ENCODE data around the gene ITPK1.

Gene ITPK1

DNA sequence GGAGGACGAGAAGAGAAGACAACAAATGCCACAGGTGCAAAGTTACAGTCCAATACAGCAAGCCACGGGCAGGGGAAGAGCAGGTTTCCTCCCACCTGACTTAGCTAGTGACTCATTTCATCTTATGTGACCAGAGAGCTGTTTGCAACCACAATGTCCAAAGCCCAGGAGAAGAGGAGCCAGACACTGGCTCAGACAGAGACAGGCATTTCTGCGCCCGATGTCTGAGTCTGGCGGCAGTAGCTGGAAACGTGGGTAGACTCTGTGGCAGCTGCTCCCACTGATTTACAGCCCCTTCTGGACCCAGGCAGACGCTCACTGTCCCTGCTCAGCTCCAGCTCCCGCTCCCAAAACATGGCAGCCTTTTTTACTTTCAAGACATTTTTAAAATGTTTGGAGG is 132.8 kb downstream of the ITPK1 start:
- DNase-seq (ENCODE audit: low spot score), result no peak
- TF ChIP-seq, protein P1, sequence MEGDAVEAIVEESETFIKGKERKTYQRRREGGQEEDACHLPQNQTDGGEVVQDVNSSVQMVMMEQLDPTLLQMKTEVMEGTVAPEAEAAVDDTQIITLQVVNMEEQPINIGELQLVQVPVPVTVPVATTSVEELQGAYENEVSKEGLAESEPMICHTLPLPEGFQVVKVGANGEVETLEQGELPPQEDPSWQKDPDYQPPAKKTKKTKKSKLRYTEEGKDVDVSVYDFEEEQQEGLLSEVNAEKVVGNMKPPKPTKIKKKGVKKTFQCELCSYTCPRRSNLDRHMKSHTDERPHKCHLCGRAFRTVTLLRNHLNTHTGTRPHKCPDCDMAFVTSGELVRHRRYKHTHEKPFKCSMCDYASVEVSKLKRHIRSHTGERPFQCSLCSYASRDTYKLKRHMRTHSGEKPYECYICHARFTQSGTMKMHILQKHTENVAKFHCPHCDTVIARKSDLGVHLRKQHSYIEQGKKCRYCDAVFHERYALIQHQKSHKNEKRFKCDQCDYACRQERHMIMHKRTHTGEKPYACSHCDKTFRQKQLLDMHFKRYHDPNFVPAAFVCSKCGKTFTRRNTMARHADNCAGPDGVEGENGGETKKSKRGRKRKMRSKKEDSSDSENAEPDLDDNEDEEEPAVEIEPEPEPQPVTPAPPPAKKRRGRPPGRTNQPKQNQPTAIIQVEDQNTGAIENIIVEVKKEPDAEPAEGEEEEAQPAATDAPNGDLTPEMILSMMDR (IDR thresholded peaks at IDR 0.05; ENCODE audit: extremely low read depth, missing control alignments), result no peak

DNA sequence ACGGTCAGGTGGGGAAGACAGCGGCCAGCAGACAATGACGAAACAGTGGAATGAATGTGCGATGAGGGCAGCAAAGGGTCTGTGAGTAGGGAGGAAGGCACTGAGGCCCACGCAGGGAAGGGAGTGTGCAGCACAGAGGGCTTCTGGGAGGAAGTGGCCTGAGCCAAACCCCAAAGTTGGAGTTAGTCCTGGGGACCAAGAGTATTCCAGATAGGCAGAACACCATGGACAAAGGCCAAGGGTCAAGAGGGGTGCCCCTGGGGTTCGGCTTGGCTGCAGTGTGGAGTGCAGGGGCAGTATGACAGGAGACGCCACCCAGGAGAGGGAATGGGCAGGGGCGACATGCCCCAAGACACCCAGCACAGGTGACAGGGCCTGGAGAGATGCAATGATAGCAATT is 134.0 kb downstream of the ITPK1 start:
- DNase-seq (ENCODE audit: low spot score), result no peak
- TF ChIP-seq, protein P1 (IDR thresholded peaks at IDR 0.05; ENCODE audit: extremely low read depth, missing control alignments), result no peak

DNA sequence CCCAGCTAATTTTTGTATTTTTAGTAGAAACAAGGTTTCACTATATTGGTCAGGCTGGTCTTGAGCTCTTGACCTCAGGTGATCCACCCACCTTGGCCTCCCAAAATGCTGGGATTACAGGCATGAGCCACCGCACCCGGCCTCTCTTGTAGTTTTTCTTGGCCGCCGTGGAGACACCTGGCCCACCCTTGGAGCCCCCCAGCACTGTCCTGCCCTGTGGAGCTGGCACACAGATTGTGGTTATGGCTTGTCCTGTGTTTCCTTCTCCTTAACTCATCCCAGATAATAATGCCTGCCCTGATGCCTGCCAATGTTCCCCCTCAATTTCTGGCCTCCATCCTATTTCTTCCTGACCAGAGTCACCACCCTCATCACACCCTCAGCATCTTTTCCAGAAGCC is 134.9 kb downstream of the ITPK1 start:
- no peak for DNase-seq (ENCODE audit: low spot score)
- TF ChIP-seq, protein P1 (IDR thresholded peaks at IDR 0.05; ENCODE audit: extremely low read depth, missing control alignments), result no peak

- TF ChIP-seq, protein P1 (IDR thresholded peaks at IDR 0.05; ENCODE audit: extremely low read depth, missing control alignments), result no peak
- no peak for DNase-seq (ENCODE audit: low spot score)
Observed at GRCh38 chr14:92978229-92979021, 137.3 kb downstream of the ITPK1 start.

- no peak for DNase-seq (ENCODE audit: low spot score)
- TF ChIP-seq, protein P1 (IDR thresholded peaks at IDR 0.05; ENCODE audit: extremely low read depth, missing control alignments), result no peak
Observed at GRCh38 chr14:92976268-92976667, 139.5 kb downstream of the ITPK1 start.

DNA sequence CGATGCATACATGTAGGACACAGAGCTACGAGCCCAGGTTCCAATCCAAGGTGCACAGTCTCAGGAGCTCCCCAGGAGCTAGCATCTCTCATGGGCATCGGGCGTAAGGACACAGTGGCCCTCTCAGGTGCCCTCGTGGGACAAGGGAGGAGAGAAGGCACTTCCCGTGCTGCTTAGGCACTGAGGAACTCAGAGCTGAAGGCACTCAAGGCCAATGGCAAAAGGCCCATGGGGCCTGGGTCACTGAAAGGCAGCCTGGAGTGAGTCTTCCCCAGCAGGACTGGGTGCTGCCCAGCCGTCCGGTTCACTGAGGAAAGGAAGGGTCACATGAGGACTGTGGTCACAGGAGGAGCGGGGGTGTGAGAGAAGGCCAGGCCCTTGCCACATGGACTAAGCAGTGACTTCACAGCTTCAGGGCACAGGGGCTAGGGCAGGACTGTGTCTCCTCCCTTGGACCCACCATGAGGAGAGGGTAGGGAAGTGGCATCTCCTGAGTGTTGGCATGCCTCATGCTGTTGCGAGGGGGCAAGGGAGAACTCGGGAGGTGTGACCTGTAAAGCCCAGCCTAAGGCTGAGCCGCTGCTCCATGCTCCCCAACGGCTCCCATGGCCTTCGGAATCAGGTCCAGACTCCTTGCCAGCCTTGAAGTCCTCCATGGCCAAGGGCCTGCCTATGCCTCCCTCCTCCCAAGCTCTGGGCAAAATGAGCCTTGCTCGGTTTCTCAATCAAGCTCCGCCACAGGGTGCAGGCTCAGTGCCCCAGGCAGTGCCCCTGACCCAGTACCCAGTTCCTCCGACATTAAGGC is 141.0 kb downstream of the ITPK1 start:
- DNase-seq (ENCODE audit: low spot score), result no peak
- TF ChIP-seq, protein P1 (IDR thresholded peaks at IDR 0.05; ENCODE audit: extremely low read depth, missing control alignments), result no peak

- TF ChIP-seq, protein P1 (IDR thresholded peaks at IDR 0.05; ENCODE audit: extremely low read depth, missing control alignments), result no peak
- no peak for DNase-seq (ENCODE audit: low spot score)
Observed at GRCh38 chr14:92973798-92974372, 141.8 kb downstream of the ITPK1 start.
